Ovary (tissue), 3 donors: Measurements from ENCODE around the gene ZNF41.

Source experiments
- EP300 ChIP-seq: sonication (generic); formaldehyde crosslinking; IDR thresholded peaks from one replicate; pipeline ENCODE4 v1.6.1; 2017; ENCODE audit warnings: antibody characterized with exemption
- POLR2A ChIP-seq: fragments of 450-650 bp; IDR thresholded peaks from one replicate; pipeline ENCODE4 v1.6.1; 2017; ENCODE audit warnings: antibody characterized with exemption, mild to moderate bottlenecking, moderate library complexity
- TF ChIP-seq, protein P1 (sequence below), 3 donors: fragments of 450-650 bp in 2 of 3; fragments of 200-600 bp in 1 of 3; IDR thresholded peaks; one replicate each; pipeline versions ENCODE4 v1.5.1 to v1.8.0; 2016 to 2022; ENCODE audit warnings: antibody characterized with exemption in 3 of 3, mild to moderate bottlenecking in 1 of 3
- donor health status: DM: no; HTN: no; CAD: no.

DNA sequence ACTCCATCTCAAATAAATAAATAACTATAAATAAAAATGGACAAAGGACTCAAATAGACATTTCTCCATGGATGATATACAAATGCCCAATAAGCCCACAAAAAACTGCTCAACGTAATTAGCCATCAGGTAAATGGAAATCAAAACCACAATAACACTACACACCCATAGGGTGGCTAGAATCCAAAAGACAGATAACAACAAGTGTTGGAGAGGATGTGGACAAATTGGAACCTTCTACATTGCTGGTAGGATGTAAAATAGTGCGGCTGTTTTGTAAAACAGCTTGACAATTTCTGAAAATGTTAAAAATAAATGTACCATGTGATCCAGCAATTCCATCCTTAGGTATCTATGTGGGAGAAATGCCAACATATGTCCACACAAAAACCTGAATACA lies 60.6 kb downstream of the ZNF41 start:
- TF ChIP-seq, protein P1, sequence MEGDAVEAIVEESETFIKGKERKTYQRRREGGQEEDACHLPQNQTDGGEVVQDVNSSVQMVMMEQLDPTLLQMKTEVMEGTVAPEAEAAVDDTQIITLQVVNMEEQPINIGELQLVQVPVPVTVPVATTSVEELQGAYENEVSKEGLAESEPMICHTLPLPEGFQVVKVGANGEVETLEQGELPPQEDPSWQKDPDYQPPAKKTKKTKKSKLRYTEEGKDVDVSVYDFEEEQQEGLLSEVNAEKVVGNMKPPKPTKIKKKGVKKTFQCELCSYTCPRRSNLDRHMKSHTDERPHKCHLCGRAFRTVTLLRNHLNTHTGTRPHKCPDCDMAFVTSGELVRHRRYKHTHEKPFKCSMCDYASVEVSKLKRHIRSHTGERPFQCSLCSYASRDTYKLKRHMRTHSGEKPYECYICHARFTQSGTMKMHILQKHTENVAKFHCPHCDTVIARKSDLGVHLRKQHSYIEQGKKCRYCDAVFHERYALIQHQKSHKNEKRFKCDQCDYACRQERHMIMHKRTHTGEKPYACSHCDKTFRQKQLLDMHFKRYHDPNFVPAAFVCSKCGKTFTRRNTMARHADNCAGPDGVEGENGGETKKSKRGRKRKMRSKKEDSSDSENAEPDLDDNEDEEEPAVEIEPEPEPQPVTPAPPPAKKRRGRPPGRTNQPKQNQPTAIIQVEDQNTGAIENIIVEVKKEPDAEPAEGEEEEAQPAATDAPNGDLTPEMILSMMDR (IDR thresholded peaks at IDR 0.05) = no peak
- TF ChIP-seq POLR2A = no peak
- no peak for TF ChIP-seq EP300
